Hepatocyte (in vitro differentiated cells): Measurements from ENCODE around the gene CFAP58. TPM values are rescaled to one million over a fixed set of nuclear protein-coding genes. Genes with fewer than 3 reads are reported as not detected.

Experiments
- DNase-seq: peaks from one replicate; pipeline ENCODE4 v3.0.0-alpha.2; 2016; ENCODE audit warnings: low spot score
- H2AFZ ChIP-seq: fragments of 200-600 bp; sonication (generic); 2 replicates; pipeline ENCODE4 v1.6.0; 2016; ENCODE audit warnings: antibody characterized with exemption, mild to moderate bottlenecking
- H3K27ac ChIP-seq: fragments of 200-600 bp; sonication (generic); 2 replicates; pipeline ENCODE4 v1.5.1; 2016; ENCODE audit warnings: mild to moderate bottlenecking
- H3K27me3 ChIP-seq: fragments of 200-600 bp; sonication (generic); 2 replicates; pipeline ENCODE4 v1.6.1; 2016
- H3K36me3 ChIP-seq: fragments of 200-600 bp; sonication (generic); replicated peaks from 2 replicates; pipeline ENCODE4 v1.5.1; 2016; ENCODE audit warnings: low read depth; ENCODE audit not compliant: insufficient read depth
- H3K4me1 ChIP-seq: fragments of 200-600 bp; sonication (generic); 2 replicates; pipeline ENCODE4 v1.5.1; 2016; ENCODE audit warnings: mild to moderate bottlenecking, moderate library complexity; ENCODE audit not compliant: insufficient read depth
- H3K4me2 ChIP-seq: fragments of 200-600 bp; sonication (generic); 2 replicates; pipeline ENCODE4 v1.6.0; 2016
- H3K4me3 ChIP-seq: fragments of 200-600 bp; sonication (generic); 2 replicates; pipeline ENCODE4 v1.5.1; 2016; ENCODE audit warnings: mild to moderate bottlenecking
- H3K79me2 ChIP-seq: fragments of 200-600 bp; sonication (generic); 2 replicates; pipeline ENCODE4 v1.6.0; 2017; ENCODE audit warnings: mild to moderate bottlenecking
- H3K9me2 ChIP-seq: fragments of 200-600 bp; sonication (generic); replicated peaks from 2 replicates; pipeline ENCODE4 v1.6.0; 2017; ENCODE audit warnings: mild to moderate bottlenecking; ENCODE audit not compliant: insufficient read depth
- H3K9me3 ChIP-seq: fragments of 200-600 bp; sonication (generic); 2 replicates; pipeline ENCODE4 v1.5.1; 2016; ENCODE audit warnings: low read depth, mild to moderate bottlenecking
- H4K20me1 ChIP-seq: fragments of 200-600 bp; sonication (generic); 2 replicates; pipeline ENCODE4 v1.6.0; 2016; ENCODE audit warnings: mild to moderate bottlenecking; ENCODE audit not compliant: insufficient read depth, poor library complexity, severe bottlenecking
- EZH2 ChIP-seq: fragments of 200-600 bp; sonication (generic); IDR thresholded peaks from 2 replicates; pipeline ENCODE4 v1.6.1; 2016; ENCODE audit warnings: antibody characterized with exemption, mild to moderate bottlenecking, borderline replicate concordance
- EZH2phosphoT487 ChIP-seq: fragments of 200-600 bp; sonication (generic); IDR thresholded peaks from one replicate; pipeline ENCODE4 v1.6.1; 2018; ENCODE audit warnings: antibody characterized with exemption, mild to moderate bottlenecking, low read depth, moderate library complexity; ENCODE audit not compliant: unreplicated experiment, severe bottlenecking
- WGBS: methylation state at CpG from one replicate; pipeline ENCODE4 v1.1.6; 2016; ENCODE audit warnings: low lambda C conversion rate; ENCODE audit errors: missing lambda C conversion rate; 5-methylcytosine and 5-hydroxymethylcytosine counted together
- polyA plus RNA-seq: library from polyadenylated mRNA; unstranded; fragments of >200 nt; fragmentation: Nextera tagmentation; extraction: Ambion mirVana; gene quantifications from 2 replicates; pipeline ENCODE4 v1.2.1, GENCODE V29; 2016
- total RNA-seq: library from RNA; depleted of rRNA; stranded (reverse); fragments of >200 nt; gene quantifications from 2 replicates; pipeline ENCODE4 v1.2.3, GENCODE V29; 2014
- TF ChIP-seq, protein P1 (sequence below): fragments of 200-600 bp; sonication (generic); IDR thresholded peaks from 2 replicates; pipeline ENCODE4 v1.5.1; 2016; ENCODE audit warnings: antibody characterized with exemption, mild to moderate bottlenecking; ENCODE audit not compliant: poor library complexity

CFAP58 gene
- total and polyA plus RNA-seq, 2 experiments from 2014 or later, result 0.17 TPM; not detected in 1

DNA sequence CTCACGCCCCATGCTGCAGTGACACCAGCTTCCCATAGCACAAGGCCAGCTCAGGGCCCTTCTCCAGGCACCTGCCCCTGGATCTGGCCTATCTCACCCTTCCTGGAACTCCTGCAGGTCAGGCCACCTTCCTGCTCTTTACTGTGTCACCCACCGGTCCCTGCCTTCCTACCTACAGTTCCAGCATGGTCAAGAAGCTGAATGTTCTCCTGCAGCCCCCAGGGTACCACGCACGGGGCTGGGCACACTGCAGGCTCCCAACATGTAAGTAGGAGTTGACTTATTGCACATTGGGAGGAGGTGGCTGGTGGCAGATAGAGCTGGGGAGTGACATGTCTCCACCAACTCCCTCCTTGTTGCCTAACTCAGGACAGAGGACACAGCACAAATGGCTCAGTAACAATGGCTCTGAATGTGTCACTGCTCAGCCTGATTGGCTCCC, 29.9 kb upstream of the CFAP58 start:
- Histone ChIP-seq H4K20me1 (peaks cover 3% of the 10 kb centered on the region), H3K9me3 (no peaks in the 10 kb centered on the region), H3K36me3 (no peaks in the 10 kb centered on the region), H3K4me3 (no peak overlapping the region), H3K9me2 (no peaks in the 10 kb centered on the region), H3K4me2 (no peak overlapping the region), H2AFZ (no peak overlapping the region), H3K27me3 (no peaks in the 10 kb centered on the region), H3K4me1 (peaks cover 28% of the 10 kb centered on the region), H3K79me2 (peaks cover 90% of the 10 kb centered on the region), H3K27ac (no peak overlapping the region)
- no peak for TF ChIP-seq EZH2phosphoT487
- TF ChIP-seq EZH2, result no peak
- TF ChIP-seq, protein P1, sequence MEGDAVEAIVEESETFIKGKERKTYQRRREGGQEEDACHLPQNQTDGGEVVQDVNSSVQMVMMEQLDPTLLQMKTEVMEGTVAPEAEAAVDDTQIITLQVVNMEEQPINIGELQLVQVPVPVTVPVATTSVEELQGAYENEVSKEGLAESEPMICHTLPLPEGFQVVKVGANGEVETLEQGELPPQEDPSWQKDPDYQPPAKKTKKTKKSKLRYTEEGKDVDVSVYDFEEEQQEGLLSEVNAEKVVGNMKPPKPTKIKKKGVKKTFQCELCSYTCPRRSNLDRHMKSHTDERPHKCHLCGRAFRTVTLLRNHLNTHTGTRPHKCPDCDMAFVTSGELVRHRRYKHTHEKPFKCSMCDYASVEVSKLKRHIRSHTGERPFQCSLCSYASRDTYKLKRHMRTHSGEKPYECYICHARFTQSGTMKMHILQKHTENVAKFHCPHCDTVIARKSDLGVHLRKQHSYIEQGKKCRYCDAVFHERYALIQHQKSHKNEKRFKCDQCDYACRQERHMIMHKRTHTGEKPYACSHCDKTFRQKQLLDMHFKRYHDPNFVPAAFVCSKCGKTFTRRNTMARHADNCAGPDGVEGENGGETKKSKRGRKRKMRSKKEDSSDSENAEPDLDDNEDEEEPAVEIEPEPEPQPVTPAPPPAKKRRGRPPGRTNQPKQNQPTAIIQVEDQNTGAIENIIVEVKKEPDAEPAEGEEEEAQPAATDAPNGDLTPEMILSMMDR, result no peak
- DNase-seq, result no peak
- WGBS, result 98% methylated on average over 4 of the region's 4 CpGs

DNA sequence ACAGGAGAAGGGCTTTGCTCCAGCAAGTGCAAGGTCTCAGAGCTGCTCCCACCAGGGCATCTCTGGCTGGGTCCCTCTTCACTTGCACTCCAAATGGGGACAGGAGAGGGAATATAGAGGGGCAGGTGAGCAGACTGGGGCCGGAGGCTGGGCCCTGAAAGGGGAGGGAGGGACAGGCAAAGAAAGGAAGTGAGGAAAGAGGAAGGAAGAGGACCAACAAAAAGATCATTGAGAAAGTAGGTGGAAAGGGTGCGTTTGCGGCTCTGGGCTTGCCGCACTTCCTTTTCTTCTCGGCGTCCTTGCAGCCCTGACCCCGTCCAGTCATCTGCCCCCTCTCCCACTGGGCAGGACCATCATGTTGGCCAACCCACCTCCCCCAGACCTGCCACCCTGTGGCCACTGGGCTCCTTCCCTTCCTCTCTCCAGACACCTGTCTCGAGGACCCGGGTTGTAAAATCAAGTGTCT, 29.4 kb upstream of the CFAP58 start:
- Histone ChIP-seq H2AFZ (no peak overlapping the region), H3K27me3 (no peaks in the 10 kb centered on the region), H3K9me3 (no peaks in the 10 kb centered on the region), H3K9me2 (no peaks in the 10 kb centered on the region), H4K20me1 (peaks cover 3% of the 10 kb centered on the region), H3K4me2 (no peak overlapping the region), H3K4me1 (peaks cover 33% of the 10 kb centered on the region), H3K79me2 (peaks cover 86% of the 10 kb centered on the region), H3K4me3 (no peak overlapping the region), H3K36me3 (no peaks in the 10 kb centered on the region), H3K27ac (no peak overlapping the region)
- TF ChIP-seq EZH2phosphoT487 (no peak), EZH2 (no peak)
- TF ChIP-seq, protein P1, result no peak
- 97% methylated on average over 9 of the region's 9 CpGs for WGBS
- DNase-seq, result no peak

DNA sequence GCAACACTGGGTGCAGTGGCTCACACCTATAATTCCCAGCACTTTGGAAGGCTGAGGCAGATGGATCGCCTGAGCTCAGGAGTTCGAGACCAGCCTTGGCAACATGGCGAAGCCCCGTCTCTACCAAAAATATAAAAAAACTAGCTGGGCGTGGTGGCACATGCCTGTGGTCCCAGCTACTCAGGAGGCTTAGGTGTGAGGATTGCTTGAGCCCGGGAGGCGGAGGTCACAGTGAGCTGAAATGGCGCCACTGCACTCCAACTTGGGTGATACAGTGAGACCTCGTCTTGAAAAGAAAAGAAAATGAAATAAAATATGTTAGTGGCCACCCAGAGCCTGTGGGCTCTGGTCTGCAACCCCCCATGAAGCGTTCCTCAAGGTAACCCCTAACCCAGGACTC, 28.7 kb upstream of the CFAP58 start:
- Histone ChIP-seq H2AFZ (no peak overlapping the region), H4K20me1 (peaks cover 3% of the 10 kb centered on the region), H3K27me3 (no peaks in the 10 kb centered on the region), H3K36me3 (no peaks in the 10 kb centered on the region), H3K79me2 (peaks cover 84% of the 10 kb centered on the region), H3K9me3 (no peaks in the 10 kb centered on the region), H3K4me3 (no peak overlapping the region), H3K27ac (no peak overlapping the region), H3K4me2 (no peak overlapping the region), H3K9me2 (no peaks in the 10 kb centered on the region), H3K4me1 (peaks cover 34% of the 10 kb centered on the region)
- DNase-seq, result no peak
- TF ChIP-seq EZH2phosphoT487 (no peak), EZH2 (no peak)
- TF ChIP-seq, protein P1, result no peak
- 97% methylated on average over 10 of the region's 10 CpGs for WGBS
